Lower lobe of right lung (tissue), 1 donor: Measurements from ENCODE around the gene DHDH. TPM values are rescaled to one million over a fixed set of nuclear protein-coding genes. Genes with fewer than 3 reads are reported as not detected.

ENCODE experiments used
- total RNA-seq: library from RNA; stranded (reverse); fragmentation: NEBNext Ultra II Directional; extraction: Animal tissue kit (Norgen Biotek cat#: 25700); gene quantifications from one replicate; pipeline ENCODE4 v1.2.1, GENCODE V29; 2021
- donor health status: DM: no; HTN: yes; CAD: no; lungs with severe emphysema.

DHDH gene
- total RNA-seq, 1 donor from 2014 or later = 1.9 TPM

Other genes with a start within 250 kb of the DHDH start
- gene FUT2, start 237.7 kb upstream of the DHDH start, total RNA-seq = 1.2 TPM
- 1.5 TPM for gene MAMSTR, start 214.0 kb upstream of the DHDH start, total RNA-seq
- 33.4 TPM for gene RASIP1, start 193.1 kb upstream of the DHDH start, total RNA-seq
- gene IZUMO1, start 186.8 kb upstream of the DHDH start, total RNA-seq = 2.9 TPM
- 13.2 TPM for gene FUT1, start 181.1 kb upstream of the DHDH start, total RNA-seq
- not detected for gene FGF21, start 178.2 kb upstream of the DHDH start, total RNA-seq
- 60.7 TPM for gene BCAT2, start 122.7 kb upstream of the DHDH start, total RNA-seq
- gene HSD17B14, start 97.2 kb upstream of the DHDH start, total RNA-seq = 22.7 TPM
- 21.2 TPM for gene PLEKHA4, start 65.1 kb upstream of the DHDH start, total RNA-seq
- gene PPP1R15A, start 61.3 kb upstream of the DHDH start, total RNA-seq = 80.4 TPM
- gene TULP2, start 35.0 kb upstream of the DHDH start, total RNA-seq = not detected
- 310 TPM for gene NUCB1, start 33.4 kb upstream of the DHDH start, total RNA-seq
- gene BAX, start 21.2 kb downstream of the DHDH start, total RNA-seq = 142 TPM
- gene FTL, start 31.6 kb downstream of the DHDH start, total RNA-seq = 9,799 TPM
- gene GYS1, start 59.6 kb downstream of the DHDH start, total RNA-seq = 24.8 TPM
- 45.3 TPM for gene RUVBL2, start 60.2 kb downstream of the DHDH start, total RNA-seq
- not detected for gene LHB, start 83.4 kb downstream of the DHDH start, total RNA-seq
- gene CGB3, start 90.6 kb downstream of the DHDH start, total RNA-seq = not detected
- gene CGB2, start 98.2 kb downstream of the DHDH start, total RNA-seq = not detected
- gene CGB1, start 103.2 kb downstream of the DHDH start, total RNA-seq = not detected
- not detected for gene CGB5, start 110.1 kb downstream of the DHDH start, total RNA-seq
- not detected for gene CGB8, start 115.4 kb downstream of the DHDH start, total RNA-seq
- gene CGB7, start 124.0 kb downstream of the DHDH start, total RNA-seq = 0.77 TPM
- 3.1 TPM for gene NTF4, start 131.1 kb downstream of the DHDH start, total RNA-seq
- not detected for gene KCNA7, start 139.0 kb downstream of the DHDH start, total RNA-seq
- 203 TPM for gene SNRNP70, start 151.8 kb downstream of the DHDH start, total RNA-seq
- gene LIN7B, start 180.7 kb downstream of the DHDH start, total RNA-seq = 10.6 TPM
- 1.4 TPM for gene C19orf73, start 185.4 kb downstream of the DHDH start, total RNA-seq
- 4.3 TPM for gene PPFIA3, start 185.8 kb downstream of the DHDH start, total RNA-seq
- gene HRC, start 221.7 kb downstream of the DHDH start, total RNA-seq = 1.8 TPM
- gene TRPM4, start 224.1 kb downstream of the DHDH start, total RNA-seq = 51.6 TPM